Measurements from ENCODE around the gene FXYD7.

- TF ChIP-seq ZFP30 (CRISPR knock-in tag; IDR thresholded peaks at IDR 0.05), result no peak
- no peak for TF ChIP-seq PATZ1 (CRISPR knock-in tag; IDR thresholded peaks at IDR 0.05; ENCODE audit: borderline replicate concordance)
- no peak for TF ChIP-seq ZNF565 (CRISPR knock-in tag; conservative IDR thresholded peaks at IDR 0.05; ENCODE audit: low read depth)
- TF ChIP-seq CSDC2 (CRISPR knock-in tag; IDR thresholded peaks at IDR 0.05), result no peak
Observed at GRCh38 chr19:35094656-35095055, 48.4 kb upstream of the FXYD7 start.
